Measurements from ENCODE around the gene ARHGAP11A. TPM values are rescaled to one million over a fixed set of nuclear protein-coding genes. Genes with fewer than 3 reads are reported as not detected.

Gene ARHGAP11A
- total RNA-seq, 1 donor from 2014 or later = 13.4 TPM

DNA sequence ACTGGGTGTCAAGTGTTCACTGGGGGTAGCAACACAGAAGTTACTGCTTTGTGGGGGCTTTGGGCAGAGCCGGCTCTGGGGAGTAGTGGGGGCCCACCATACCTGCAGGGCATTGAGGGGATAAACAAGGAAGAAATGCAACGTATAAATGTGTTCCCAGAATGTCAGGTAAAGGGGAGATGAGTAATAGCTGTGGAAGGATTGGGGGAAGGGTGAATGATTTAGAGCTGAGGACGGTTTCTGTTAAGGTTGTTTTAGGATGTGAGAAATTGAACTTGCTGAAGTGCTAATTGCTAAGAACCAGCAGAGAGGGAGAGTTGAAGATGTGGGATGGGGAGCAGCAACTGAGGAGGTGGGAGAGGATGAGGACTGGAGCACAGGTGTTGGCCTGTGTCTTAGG, 36.9 kb downstream of the ARHGAP11A start:
- DNase-seq (ENCODE audit: low read depth in 2 of 2) = no peak

DNA sequence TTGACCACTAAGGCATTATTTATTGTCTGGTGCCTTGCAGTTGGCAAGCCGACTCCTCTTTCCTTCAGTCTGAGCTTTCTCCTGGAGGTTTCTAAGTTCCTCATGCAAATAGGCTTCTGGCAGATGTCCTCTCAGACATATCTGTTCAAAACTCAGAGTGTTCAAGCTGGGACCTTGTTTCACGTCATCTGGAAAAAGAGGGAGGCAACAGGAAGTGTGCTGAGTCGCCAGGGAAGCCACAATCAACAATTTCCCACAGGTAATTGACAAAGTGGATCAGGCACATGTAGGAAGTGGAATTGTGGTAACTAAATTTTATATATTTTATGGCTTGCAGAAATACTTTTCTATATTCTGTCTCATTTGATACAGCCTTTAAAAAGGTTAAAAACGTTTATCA, 40.8 kb downstream of the ARHGAP11A start:
- no peak for DNase-seq (ENCODE audit: low read depth in 2 of 2)

DNA sequence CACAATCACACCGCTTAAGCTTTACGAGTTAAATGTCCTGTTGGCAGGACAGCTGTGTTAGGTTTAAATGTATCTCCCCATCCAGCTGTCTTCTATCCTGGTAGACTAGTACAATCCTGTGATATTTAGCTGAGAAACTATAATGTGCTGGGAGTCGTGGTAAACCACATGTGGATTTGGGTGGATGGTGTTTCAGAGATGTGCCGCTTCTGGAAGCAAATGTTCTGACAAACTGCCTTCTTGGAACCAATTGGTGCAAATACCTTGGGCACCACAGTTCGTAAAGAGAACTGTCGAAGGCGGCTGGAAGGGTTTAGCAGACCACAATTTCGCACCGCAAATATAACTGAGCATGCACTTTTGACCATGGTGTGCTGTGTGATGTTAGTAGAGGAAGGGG, 41.2 kb downstream of the ARHGAP11A start:
- DNase-seq (ENCODE audit: low read depth in 2 of 2) = no peak

DNA sequence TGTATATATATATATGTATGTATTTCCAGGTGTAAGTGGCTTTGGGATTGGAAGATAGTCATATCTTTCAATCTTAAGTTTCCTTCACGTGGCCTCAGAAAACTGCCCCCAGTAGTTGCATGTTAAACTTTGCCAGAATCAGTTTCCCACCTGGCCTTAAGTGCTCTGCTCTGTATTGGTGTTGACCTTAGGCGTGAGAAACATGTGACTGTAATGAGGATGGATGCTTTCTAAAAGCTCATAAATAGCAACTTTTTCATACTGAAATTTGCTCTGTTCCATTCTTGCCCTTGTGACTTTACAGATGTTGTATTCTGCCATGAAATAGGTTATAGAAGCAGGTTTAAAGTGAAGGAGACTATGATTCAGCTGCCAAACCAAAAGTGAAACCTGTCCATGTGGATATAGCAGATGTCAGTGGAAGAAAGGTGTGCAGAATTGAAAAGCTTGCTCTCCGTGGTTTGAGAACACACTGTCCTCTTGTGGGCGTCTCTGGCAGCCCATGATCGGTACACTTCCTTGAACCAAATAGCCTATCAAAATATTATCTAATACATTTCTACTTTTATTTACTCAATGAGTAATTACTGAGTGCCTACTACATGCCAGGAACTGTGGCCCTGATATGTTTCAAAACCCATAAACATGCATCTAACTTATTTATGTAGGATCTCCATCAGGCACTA, 42.0 kb downstream of the ARHGAP11A start:
- DNase-seq (ENCODE audit: low read depth in 2 of 2) = peak in 1 of 2 donors; percentile 26

DNA sequence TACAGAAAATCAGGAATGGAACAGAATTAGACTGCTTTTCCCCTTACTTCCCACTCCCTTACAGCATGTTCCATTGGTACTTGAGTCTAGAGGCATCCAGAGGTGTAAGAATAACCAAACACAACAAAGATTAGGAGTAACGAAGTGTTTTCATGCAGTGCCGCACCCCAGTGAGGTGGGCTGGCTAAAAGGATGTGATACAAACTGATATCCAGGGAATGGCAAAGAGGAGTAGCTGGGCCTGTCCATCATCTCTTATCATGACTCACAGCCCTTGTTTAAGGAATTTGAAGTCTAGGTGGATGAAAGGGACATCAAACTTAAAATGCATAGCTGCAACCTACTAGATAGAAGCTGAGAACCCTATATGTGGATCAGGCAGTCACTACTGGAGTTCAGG, 42.6 kb downstream of the ARHGAP11A start:
- DNase-seq (ENCODE audit: low read depth in 2 of 2) = no peak

DNA sequence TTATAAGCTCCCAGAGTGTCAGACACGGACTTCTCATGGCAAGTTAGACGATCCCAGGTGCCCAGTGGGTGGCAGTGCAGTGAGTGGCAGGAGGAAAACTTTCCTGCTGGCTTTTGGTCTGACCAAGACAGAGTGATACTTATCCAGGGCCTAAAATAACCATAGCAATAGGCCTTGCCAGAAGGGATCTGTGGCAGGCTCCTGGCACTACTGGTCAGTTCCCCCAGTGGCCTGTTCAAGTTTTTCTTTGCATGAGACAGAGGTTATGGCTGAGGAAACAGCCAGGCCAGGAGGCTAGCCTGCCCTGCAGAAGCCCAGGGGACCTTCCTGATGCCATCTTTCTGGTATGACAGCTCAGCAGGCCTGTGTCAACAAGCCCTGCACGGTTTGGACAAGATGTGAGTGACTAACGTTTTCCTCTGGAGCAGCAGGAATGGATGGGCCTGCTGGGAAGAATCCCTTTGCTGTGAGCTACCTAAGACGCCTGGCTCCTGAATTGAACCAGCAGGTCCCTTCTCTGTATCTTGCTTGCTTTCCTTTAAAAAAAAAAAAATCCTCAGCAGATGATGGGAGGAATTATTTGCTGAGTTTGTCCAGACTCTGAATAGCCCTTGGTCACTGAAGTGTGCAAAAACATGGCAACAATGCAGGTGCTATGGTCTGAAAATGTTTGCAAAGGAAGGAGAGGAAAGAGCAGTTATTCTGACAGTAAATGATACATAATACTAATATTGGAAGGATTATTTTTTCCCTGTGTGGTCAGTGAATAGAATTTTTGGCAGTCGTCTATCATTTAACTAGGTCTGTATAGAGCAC, 44.2 kb downstream of the ARHGAP11A start:
- peak in 1 of 2 donors; percentile 85 for DNase-seq (ENCODE audit: low read depth in 2 of 2)

DNA sequence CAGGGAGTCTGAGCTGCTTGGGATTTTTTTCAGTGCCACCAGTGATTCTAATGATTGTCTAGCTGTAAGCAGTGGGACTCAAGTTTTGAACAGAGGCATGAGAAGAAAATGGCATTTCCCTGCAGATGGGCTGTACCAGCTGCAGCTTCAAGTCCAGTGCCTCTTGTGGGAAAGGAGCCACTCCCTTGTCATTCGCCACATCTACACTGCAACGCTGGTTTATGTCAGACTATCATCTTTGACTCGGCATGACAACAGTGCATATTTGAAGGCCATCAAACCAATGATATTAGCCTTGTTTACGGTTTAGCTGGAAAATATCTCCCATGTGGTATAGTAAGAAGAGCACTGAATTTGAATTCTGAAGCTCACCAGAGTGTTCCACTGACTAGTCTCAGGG, 48.4 kb downstream of the ARHGAP11A start:
- no peak for DNase-seq (ENCODE audit: low read depth in 2 of 2)

DNA sequence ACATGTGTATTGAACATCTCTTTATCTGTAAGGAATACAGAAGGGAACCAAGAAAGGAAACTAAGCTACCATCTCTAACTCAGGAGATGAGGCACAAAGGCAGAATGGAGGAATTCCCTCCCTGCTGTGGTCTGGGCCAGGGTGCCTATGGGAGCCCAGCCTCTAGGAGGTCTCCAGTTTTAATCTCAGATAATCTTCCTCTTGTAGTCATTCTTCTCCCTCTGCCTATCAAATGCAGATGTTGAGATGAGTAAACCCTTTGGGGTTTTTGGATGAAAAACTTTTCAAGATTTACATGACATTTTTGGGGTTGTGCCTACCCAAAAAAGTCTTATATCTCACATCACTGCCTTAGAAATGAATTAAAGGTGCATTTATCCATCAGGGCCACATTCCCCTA, 49.5 kb downstream of the ARHGAP11A start:
- DNase-seq (ENCODE audit: low read depth in 2 of 2) = no peak

DNA sequence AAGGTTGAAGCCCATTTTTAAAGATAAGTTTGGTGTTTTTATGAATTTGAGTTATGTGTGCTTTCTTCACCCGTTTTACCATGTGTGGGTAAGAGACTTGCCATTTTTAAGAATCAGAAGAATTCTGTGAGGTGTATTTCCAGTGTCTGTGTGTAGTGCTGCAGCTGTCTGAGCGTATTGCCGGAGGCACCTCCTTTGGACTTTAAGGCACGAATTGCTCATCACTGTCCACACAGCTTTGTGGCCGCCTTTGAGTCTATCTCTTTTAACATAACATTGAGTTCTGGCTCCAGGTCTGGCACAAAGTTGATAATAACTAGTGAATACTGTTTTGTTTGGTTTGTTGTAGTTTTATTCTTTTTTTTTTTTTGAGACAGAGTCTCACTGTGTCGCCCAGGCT, 52.0 kb downstream of the ARHGAP11A start:
- DNase-seq (ENCODE audit: low read depth in 2 of 2) = no peak

DNA sequence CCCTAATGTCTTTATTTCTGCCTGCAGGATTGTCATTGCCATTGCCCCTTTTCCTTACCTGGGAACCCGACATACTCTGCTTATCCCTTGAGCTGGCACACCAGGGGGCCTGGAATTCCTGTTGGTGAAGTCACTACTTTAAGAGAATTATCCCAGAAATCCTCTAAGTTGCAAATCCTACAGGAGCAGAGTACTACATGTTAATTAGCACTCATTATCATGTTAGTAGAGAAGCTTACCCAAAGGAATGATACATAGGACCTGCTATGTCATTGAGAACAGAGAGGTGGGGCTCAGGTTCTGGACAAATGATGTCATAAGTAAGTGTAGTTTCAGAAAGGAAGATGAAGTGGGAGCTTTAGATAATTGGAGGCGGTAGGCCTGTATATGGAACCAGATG, 53.6 kb downstream of the ARHGAP11A start:
- DNase-seq (ENCODE audit: low read depth in 2 of 2) = no peak

DNA sequence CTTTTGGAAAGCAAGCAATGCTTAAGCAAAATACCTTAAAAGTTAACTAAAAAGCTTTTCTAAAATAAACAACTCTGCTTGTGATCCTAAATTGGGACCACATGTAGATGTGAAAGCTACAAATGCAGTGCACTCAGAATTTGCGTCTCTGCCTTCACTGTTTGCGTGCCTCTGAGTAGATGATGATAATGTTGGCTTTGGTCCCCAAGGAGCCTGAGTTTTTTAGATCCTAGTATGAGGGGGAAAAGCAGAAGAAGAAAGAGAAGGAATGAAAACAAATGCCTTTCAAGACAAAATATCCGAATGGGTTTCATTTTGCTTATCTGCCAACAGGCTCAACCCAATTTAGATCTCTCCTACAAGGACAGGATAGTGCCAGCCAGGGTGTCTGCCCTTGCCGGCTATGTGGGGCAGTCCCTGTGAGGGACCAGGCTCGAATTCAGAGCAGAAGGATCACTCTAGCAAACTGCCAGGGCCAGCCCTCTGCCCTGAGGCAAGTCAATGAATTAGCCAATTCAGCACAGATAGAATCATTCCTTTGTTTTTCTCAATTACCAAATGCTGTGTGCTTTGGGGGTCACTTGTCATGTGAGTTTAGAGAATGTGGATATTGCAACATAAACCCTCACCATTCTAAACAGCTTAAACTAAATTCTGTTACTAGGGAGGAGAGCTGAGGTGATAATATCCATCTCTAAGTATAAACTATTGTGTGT, 54.8 kb downstream of the ARHGAP11A start:
- DNase-seq (ENCODE audit: low read depth in 2 of 2) = no peak

DNA sequence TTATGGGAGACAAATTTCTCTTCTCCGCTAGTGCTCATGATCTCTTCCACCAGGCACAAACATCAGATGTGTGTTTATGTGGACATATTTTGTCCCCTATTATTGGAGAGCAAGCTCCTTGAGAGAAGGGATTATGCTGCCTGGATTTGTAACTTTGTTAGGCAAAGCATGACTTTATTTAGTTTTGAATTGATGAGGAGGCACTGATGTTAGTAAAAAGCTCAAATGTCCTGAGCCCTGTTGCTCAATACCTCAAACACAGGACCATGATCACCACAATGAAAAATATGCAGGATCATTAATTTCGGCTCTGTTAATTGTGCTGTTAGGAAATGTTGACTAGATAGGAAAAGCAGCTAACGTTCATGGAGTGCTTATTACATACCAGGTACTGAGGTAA, 55.3 kb downstream of the ARHGAP11A start:
- DNase-seq (ENCODE audit: low read depth in 2 of 2) = no peak

DNA sequence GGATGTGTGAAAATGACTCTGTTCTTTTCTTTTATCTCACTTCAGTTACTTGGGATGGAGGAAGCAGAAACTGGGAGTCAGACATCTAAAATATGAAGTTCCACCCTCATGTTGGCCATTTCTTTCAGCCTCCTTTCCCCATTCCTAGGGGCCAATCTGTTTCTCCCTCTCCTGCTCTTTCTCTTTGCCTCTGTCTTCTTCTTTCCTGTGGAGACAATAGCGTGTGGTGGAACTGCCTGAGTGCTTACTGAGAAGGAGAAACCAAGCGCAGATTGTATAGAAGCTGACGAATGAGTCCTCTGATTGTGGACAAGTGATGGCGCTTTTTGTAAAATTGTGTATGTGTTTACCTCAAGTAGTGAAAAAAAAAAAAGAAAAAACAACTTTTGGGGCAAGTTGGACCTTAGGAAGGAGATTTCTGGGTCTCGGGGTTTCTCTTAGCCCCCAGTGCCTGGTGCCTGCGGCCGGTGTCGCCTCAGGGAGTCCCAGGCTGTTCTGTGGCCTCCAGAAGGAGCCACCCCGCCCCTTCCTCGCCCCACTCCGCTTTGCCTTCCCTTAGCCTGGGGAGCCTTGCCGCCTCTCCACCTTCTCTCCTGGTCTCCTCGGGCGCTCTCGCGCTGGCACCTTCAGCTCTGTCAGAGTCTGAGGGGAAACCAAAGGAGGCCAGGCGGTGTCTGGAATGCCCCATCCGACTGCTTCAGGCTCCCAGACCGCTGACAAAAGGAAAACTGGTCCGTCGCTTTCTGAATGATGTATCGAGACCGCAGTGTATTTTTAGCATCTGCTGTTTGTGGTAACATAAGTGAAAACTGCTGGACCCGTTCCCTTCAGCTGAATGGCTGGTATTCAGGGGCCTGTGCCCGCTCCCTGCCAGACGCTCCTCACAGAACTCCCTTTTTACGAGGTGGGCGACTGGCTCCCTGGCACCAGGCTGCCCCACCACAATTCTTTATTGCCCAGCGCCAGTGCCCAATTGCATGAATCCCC, 56.3 kb downstream of the ARHGAP11A start:
- DNase-seq (ENCODE audit: low read depth in 2 of 2) = no peak

DNA sequence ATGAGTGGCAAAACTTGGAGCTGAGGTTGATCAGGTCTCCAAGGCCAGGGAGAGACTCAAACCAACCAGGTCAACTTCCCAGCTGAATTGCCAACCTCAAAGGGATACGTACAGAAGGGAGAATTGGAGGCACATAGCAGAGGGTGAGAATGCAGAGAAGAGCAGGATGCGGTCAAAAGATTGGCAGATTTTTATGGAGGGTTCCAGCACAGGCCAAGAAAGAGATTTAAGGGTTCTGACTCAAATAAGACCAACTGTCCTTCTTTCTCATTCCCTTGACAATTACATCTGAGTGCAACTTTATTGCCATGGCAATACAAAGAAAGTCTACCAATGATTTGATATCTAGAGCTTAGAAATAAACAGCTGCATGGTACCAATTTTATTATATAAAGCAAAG, 59.4 kb downstream of the ARHGAP11A start:
- no peak for DNase-seq (ENCODE audit: low read depth in 2 of 2)

DNA sequence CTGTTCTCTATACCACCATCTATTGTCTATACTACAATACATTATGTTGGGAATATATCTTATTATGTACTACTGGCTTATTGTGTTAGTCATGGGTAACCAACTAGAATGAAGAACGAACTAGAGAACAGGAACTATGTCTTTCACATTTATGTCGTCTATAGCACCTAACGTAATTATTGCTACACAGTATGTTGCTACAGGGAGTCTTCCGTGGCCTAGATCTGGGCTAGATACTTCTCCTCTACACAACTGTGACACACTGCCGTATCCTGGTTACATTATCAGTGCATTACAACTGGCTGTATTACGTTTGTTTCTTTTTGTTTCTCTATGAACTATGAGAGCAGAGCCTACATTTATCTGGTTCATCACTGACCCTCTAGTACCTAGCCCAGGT, 60.2 kb downstream of the ARHGAP11A start:
- DNase-seq (ENCODE audit: low read depth in 2 of 2) = no peak

DNA sequence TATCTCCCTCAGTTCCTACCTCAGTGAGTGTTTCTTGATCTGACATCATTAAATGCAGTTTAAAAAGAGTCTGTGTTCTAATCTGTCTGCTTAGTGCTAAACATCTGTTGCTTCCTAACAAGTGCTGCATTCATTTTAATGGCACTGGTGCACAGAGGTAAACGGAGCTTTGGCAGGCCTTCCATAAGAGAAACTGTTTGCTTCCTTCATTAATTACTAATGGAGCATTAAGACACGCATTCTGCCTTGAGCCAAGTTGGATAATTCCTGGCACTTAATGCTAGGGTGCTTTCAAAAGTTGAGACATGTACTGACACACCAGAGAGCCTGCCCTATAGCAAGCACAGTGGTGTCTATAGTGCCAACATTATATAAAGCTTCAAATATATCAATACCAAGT, 60.9 kb downstream of the ARHGAP11A start:
- DNase-seq (ENCODE audit: low read depth in 2 of 2) = no peak

DNA sequence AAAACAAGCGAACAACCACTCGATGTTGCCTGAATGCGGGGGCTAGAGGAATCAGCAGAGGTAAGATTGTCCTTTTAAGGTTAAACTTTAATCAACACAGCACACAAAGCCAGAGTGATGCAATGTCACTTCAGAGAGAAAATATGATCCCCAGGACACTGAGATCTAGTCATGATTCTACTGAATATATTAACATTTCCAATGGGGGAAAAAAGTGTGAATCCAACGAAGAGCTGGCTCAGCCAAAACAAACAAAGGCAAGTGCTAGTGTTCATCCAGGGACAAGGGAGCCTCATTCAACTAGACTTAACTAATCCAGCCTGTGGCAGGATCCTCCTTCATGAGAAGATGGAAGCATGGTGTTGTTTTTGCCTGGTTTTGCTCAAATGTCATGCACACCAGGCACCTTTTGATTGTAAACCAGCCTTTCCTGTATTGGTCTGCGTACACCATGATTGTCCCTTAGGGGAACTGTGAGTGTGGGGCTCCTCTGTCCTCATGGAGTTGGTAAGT, 62.0 kb downstream of the ARHGAP11A start:
- DNase-seq (ENCODE audit: low read depth in 2 of 2) = peak in 1 of 2 donors; percentile 15

DNA sequence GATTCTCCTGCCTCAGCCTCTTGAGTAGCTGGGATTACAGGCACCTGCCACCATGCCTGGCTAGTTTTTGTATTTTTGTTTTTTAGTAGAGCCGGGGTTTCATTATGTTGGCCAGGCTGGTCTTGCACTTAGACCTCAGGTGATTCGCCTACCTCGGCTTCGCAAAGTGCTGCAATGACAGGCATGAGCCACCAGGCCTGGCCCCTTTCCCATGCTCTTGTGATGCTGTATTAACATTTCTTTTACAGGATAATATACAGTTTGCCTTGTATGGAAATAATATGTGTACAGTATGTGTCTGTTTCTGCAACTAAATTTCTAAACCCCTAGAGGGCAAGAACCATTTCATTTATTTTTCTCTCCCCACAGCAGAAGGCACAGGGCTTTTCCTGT, 64.0 kb downstream of the ARHGAP11A start:
- DNase-seq (ENCODE audit: low read depth in 2 of 2) = no peak

DNA sequence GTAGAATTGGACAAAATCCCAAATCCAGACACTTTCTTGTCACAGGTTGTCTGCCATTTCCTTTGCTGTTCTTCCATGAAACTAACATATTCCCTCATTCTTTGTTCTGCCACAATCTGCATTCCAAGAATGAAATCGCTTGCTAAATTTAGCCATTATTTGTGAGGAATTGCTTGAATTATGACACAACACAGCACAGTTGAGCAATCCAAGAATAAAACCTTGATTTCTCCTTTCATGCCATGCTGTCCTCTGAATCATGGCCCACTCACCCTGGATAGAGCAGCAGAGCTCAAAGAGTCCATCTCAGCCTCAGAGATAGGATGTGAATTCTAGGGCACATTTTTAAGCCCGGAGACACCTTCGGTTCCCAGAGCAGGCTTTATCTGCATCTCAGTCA, 67.3 kb downstream of the ARHGAP11A start:
- no peak for DNase-seq (ENCODE audit: low read depth in 2 of 2)

DNA sequence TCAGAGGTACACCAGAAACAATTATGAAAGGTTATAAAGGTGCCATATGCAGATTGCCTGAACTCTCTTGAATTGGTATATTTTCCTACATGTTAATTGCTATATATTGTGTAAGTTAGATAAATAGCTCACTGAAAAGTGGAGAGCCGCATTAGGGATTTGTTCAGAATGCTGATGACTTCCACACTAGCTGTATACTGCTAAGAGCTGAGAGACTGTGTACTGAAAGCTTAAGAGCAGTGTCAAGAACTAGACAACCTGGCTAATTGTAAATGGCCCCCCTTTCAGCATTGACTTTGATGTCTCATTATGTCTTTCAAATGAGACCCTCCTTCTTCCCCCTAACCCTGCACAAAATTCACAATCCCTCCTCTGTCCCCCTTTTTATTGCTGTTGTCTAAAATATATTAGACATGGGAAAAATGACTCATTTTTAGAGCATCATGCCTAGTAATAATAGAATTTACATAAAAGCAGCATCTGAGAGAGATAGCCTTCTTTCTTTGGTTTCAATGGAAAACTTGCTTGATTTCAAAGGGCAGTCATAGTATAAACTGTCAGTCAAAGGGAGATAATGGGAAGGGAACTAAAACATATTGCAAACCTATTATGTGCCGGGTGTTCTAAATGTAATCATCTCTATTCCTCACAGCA, 67.8 kb downstream of the ARHGAP11A start:
- DNase-seq (ENCODE audit: low read depth in 2 of 2) = no peak

Measured in dermis microvascular lymphatic vessel endothelial cell (primary cell).